Thyroid gland (tissue), 4 donors: ENCODE measurements around the gene TBC1D5. TPM values are rescaled to one million over a fixed set of nuclear protein-coding genes. Genes with fewer than 3 reads are reported as not detected.
"Not testable (repeated sequence)": the region's sequence is repeated elsewhere in the genome, so short reads cannot be mapped to it uniquely, and the experiment has no call there.

ENCODE experiments used
- DNase-seq, 2 donors: peaks; one replicate each; pipeline ENCODE4 v3.0.0-alpha.2; 2019
- H3K27ac ChIP-seq, 3 donors: fragments of 200-600 bp; sonication (generic); 1 replicate in 2 of 3; 2 replicates in 1 of 3; pipeline ENCODE4 v1.5.1; 2016 to 2019; ENCODE audit warnings: mild to moderate bottlenecking in 1 of 3, moderate library complexity in 1 of 3
- H3K27me3 ChIP-seq: fragments of 200-600 bp; sonication (generic); one replicate; pipeline ENCODE4 v1.5.1; 2019
- H3K36me3 ChIP-seq, 2 donors: fragments of 200-600 bp; sonication (generic); one replicate each; pipeline ENCODE4 v1.5.1; 2016 to 2019
- H3K4me1 ChIP-seq, 2 donors: fragments of 200-600 bp; sonication (generic); one replicate each; pipeline ENCODE4 v1.5.1; 2017 to 2019
- H3K4me3 ChIP-seq, 3 donors: fragments of 200-600 bp; sonication (generic); replicated peaks in 1 of 3; 1 replicate in 2 of 3; 2 replicates in 1 of 3; pipeline ENCODE4 v1.5.1; 2016; ENCODE audit warnings: mild to moderate bottlenecking in 1 of 3
- H3K9me3 ChIP-seq: fragments of 200-600 bp; sonication (generic); one replicate; pipeline ENCODE4 v1.5.1; 2017
- POLR2A ChIP-seq, 2 donors: fragments of 450-650 bp; IDR thresholded peaks; one replicate each; pipeline ENCODE4 v1.6.1; 2017; ENCODE audit warnings: antibody characterized with exemption in 2 of 2, mild to moderate bottlenecking in 2 of 2, moderate library complexity in 1 of 2
- WGBS, 2 donors: methylation state at CpG; one replicate each; pipeline ENCODE4 v1.1.5; 2017; 5-methylcytosine and 5-hydroxymethylcytosine counted together
- intact Hi-C: fragments of 100-400 bp; cut with DNase I; formaldehyde crosslinking; loops from one replicate; pipeline ENCODE4 v1.15.1; 2023
- total RNA-seq, 4 donors: library from RNA; depleted of rRNA; stranded (reverse); fragments of >200 nt; gene quantifications; one replicate each; pipeline ENCODE4 v1.2.3, GENCODE V29; 2016
- TF ChIP-seq, protein P1 (sequence below), 6 experiments: fragments of 200-600 bp in 3 of 6; fragments of 450-650 bp in 3 of 6; sonication (generic) in 3 of 6; IDR thresholded peaks; one replicate each; pipeline ENCODE4 v1.5.1; 2016 to 2019; ENCODE audit warnings: antibody characterized with exemption in 6 of 6, mild to moderate bottlenecking in 2 of 6, inconsistent platforms in 1 of 6, moderate library complexity in 1 of 6

TBC1D5 gene
- total RNA-seq, 4 donors from 2014 or later = 115 to 141 (median 133) TPM

- DNase-seq = peak in 1 of 2 donors; percentile 3
- no peaks in the 10 kb centered on the region for H3K36me3 ChIP-seq
- H3K27me3 ChIP-seq = no peaks in the 10 kb centered on the region
- no peaks in the 10 kb centered on the region for H3K4me1 ChIP-seq
- intact Hi-C loops = no loop called here
- 91 to 92% methylated on average over 10 of the region's 10 CpGs for WGBS, 2 donors
- no peak overlapping the region for H3K4me3 ChIP-seq
- no peak overlapping the region for H3K27ac ChIP-seq
- TF ChIP-seq POLR2A (IDR thresholded peaks at IDR 0.05) = no peak
- TF ChIP-seq, protein P1, sequence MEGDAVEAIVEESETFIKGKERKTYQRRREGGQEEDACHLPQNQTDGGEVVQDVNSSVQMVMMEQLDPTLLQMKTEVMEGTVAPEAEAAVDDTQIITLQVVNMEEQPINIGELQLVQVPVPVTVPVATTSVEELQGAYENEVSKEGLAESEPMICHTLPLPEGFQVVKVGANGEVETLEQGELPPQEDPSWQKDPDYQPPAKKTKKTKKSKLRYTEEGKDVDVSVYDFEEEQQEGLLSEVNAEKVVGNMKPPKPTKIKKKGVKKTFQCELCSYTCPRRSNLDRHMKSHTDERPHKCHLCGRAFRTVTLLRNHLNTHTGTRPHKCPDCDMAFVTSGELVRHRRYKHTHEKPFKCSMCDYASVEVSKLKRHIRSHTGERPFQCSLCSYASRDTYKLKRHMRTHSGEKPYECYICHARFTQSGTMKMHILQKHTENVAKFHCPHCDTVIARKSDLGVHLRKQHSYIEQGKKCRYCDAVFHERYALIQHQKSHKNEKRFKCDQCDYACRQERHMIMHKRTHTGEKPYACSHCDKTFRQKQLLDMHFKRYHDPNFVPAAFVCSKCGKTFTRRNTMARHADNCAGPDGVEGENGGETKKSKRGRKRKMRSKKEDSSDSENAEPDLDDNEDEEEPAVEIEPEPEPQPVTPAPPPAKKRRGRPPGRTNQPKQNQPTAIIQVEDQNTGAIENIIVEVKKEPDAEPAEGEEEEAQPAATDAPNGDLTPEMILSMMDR (IDR thresholded peaks at IDR 0.05) = no peak
- no peaks in the 10 kb centered on the region for H3K9me3 ChIP-seq
Measured at GRCh38 chr3:17546500-17547255, 195.8 kb downstream of the TBC1D5 start.

DNA sequence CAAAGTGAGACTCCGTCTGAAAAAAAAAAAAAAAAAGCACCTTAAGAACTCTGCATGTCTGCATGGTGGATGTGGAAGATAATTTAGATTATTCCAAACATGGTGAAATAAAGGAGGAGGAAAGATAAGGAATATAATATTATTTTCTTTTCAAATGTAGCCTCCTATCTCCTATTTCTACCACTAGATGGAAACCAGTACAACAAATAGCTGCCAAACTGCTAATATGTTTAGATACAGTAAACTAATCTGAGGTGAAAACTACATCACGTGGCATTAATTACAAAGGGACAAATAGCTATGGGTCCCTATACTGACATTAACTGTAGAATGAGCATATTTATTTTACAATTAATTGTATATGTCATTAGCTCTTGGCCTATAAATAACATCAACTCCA, 197.8 kb downstream of the TBC1D5 start:
- DNase-seq = no peak
- 96 to 99% methylated on average over 2 of the region's 2 CpGs for WGBS, 2 donors
- TF ChIP-seq POLR2A (IDR thresholded peaks at IDR 0.05) = no peak
- TF ChIP-seq, protein P1 (IDR thresholded peaks at IDR 0.05) = no peak
- Histone ChIP-seq H3K36me3 (no peaks in the 10 kb centered on the region), H3K4me3 (no peak overlapping the region), H3K4me1 (no peaks in the 10 kb centered on the region), H3K27ac (no peak overlapping the region), H3K27me3 (no peaks in the 10 kb centered on the region), H3K9me3 (no peaks in the 10 kb centered on the region)
- intact Hi-C loops = no loop called here

DNA sequence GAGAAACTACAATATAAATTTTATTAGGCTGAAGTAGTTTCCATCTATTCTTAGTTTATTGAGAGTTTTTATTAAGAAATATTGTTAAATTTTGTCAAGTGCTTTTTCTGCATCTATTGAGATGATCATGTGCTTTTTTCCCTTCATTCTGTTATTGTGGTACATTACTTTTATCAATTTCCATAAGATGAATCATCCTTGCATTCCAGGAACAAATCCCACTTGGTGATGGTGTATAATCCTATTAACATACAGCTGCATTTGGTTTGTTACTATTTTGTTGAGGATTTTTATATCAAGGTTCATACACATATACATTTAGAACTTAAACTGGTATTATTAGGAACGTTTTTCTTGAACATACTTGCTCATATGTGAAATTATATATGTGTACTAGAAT, 199.8 kb downstream of the TBC1D5 start:
- Histone ChIP-seq H3K4me3 (no peak overlapping the region), H3K36me3 (no peaks in the 10 kb centered on the region), H3K9me3 (no peaks in the 10 kb centered on the region), H3K4me1 (no peaks in the 10 kb centered on the region), H3K27ac (no peak overlapping the region), H3K27me3 (no peaks in the 10 kb centered on the region)
- intact Hi-C loops = no loop called here
- no peak for TF ChIP-seq POLR2A (IDR thresholded peaks at IDR 0.05)
- TF ChIP-seq, protein P1 (IDR thresholded peaks at IDR 0.05) = no peak
- DNase-seq = no peak
- WGBS, 2 donors = 93 to 95% methylated on average over 1 of the region's 1 CpG

- peaks cover 0 to 4% of the 10 kb centered on the region in 2 donors for H3K4me1 ChIP-seq
- no peaks in the 10 kb centered on the region for H3K36me3 ChIP-seq
- no peak overlapping the region for H3K4me3 ChIP-seq
- no peak overlapping the region for H3K27ac ChIP-seq
- TF ChIP-seq, protein P1 (IDR thresholded peaks at IDR 0.05) = no peak
- TF ChIP-seq POLR2A (IDR thresholded peaks at IDR 0.05) = no peak
- H3K27me3 ChIP-seq = no peaks in the 10 kb centered on the region
- intact Hi-C loops = no loop called here
- no peaks in the 10 kb centered on the region for H3K9me3 ChIP-seq
- no peak for DNase-seq
- 96 to 98% methylated on average over 3 of the region's 3 CpGs for WGBS, 2 donors
Measured at GRCh38 chr3:17539436-17539835, 203.0 kb downstream of the TBC1D5 start.

DNA sequence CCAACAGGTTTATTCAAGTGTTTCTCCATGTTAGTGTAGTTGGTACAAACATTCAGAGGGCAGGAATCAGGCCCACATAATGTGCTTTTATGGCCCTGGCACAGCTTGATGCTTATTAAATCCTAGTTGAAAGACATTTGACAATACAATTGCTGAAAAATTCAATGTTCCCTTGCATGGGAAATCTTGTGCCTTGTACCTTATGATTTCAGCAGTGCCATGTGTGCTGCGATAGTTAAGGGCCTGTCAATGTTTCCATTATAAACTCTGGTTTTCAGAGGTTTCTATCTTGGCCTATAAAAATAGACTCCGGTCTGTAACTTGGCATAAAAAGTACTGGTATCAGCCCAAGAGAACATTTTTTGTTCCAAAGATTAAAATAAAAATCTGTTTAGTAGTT, 207.2 kb downstream of the TBC1D5 start:
- DNase-seq = no peak
- H3K36me3 ChIP-seq = no peaks in the 10 kb centered on the region
- intact Hi-C loops = no loop called here
- H3K27me3 ChIP-seq = no peaks in the 10 kb centered on the region
- TF ChIP-seq, protein P1 (IDR thresholded peaks at IDR 0.05) = no peak
- no peak for TF ChIP-seq POLR2A (IDR thresholded peaks at IDR 0.05)
- H3K27ac ChIP-seq = no peak overlapping the region
- H3K9me3 ChIP-seq = no peaks in the 10 kb centered on the region
- no peak overlapping the region for H3K4me3 ChIP-seq
- H3K4me1 ChIP-seq = peaks cover 0 to 4% of the 10 kb centered on the region in 2 donors
- WGBS, 2 donors = 31 to 61% methylated on average over 2 of the region's 2 CpGs

GRCh38 chr3:17532446-17532845, 210.0 kb downstream of the TBC1D5 start:
- H3K36me3 ChIP-seq, intact Hi-C loops, H3K27ac ChIP-seq: not testable (repeated sequence)

More at GRCh38 chr3:17532446-17532845, 210.0 kb downstream of the TBC1D5 start:
- not testable (repeated sequence) for DNase-seq, H3K4me3 ChIP-seq, H3K27me3 ChIP-seq, H3K9me3 ChIP-seq, H3K4me1 ChIP-seq
- WGBS, 2 donors = 97 to 100% methylated on average over 4 of the region's 4 CpGs
